Lower leg skin (tissue), 3 donors: ENCODE results near the gene ZBTB18.

Experiments
- CTCF ChIP-seq, 3 donors: fragments of 450-650 bp; IDR thresholded peaks; one replicate each; pipeline ENCODE4 v1.5.1; 2016; ENCODE audit warnings: antibody characterized with exemption in 3 of 3, mild to moderate bottlenecking in 3 of 3, moderate library complexity in 2 of 3
- POLR2A ChIP-seq, 2 donors: fragments of 450-650 bp; IDR thresholded peaks; one replicate each; pipeline ENCODE4 v1.6.1; 2016 to 2017; ENCODE audit warnings: antibody characterized with exemption in 2 of 2, mild to moderate bottlenecking in 1 of 2, moderate library complexity in 1 of 2

GRCh38 chr1:244028701-244029100 lies 22.4 kb upstream of the ZBTB18 start:
- TF ChIP-seq POLR2A (IDR thresholded peaks at IDR 0.05) (no peak), CTCF (IDR thresholded peaks at IDR 0.05) (no peak)
